IMR-90 (cell line): ENCODE results near the gene NRCAM. TPM values are rescaled to one million over a fixed set of nuclear protein-coding genes. Genes with fewer than 3 reads are reported as not detected.

ENCODE experiments used
- ATAC-seq: fragments of 200-7000 bp; cut with Tn5 transposase; 2 replicates; pipeline ENCODE4 v1.9.1; 2020; ENCODE audit warnings: low read depth, mild to moderate bottlenecking, moderate library complexity
- BruUV-seq: library from RNA; stranded (reverse); fragments of 400-500 nt; replicated peaks from 2 replicates; lab custom pipeline; 2021; lab: Mats Ljungman, UMichigan
- CTCF ChIA-PET: fragments of 300-600 bp; formaldehyde crosslinking; extraction: SDS; loops from one replicate; lab custom pipeline; 2021; ENCODE audit warnings: antibody characterized with exemption; lab: Yijun Ruan, JAX
- POLR2A ChIA-PET: fragments of 300-600 bp; sonication (Branson Sonifier 250); formaldehyde crosslinking; loops from one replicate; lab custom pipeline; 2022; ENCODE audit warnings: antibody characterized with exemption; ENCODE audit not compliant: unreplicated experiment; lab: Charles Lee
- DNase-seq: peaks from one replicate; pipeline ENCODE4 v3.0.0; 2013
- H2AFZ ChIP-seq: replicated peaks from 2 replicates; pipeline ENCODE3; 2013; ENCODE audit warnings: low read length, mild to moderate bottlenecking; ENCODE audit not compliant: poor library complexity
- H2AK5ac ChIP-seq: 2 replicates; pipeline ENCODE4 v1.6.1; 2013; ENCODE audit warnings: low read depth, low read length, inconsistent platforms
- H2AK9ac ChIP-seq: replicated peaks from 2 replicates; pipeline ENCODE3; 2013; ENCODE audit warnings: mild to moderate bottlenecking, low read depth, low read length, moderate library complexity; ENCODE audit not compliant: poor library complexity
- H2BK120ac ChIP-seq: 2 replicates; pipeline ENCODE4 v1.6.1; 2013; ENCODE audit warnings: low read depth, low read length, inconsistent platforms
- H2BK15ac ChIP-seq: 3 replicates; pipeline ENCODE4 v1.6.1; 2013; ENCODE audit warnings: low read depth, low read length, inconsistent platforms
- H2BK20ac ChIP-seq: 2 replicates; pipeline ENCODE4 v1.6.1; 2013; ENCODE audit warnings: low read depth, mild to moderate bottlenecking, inconsistent platforms, low read length, moderate library complexity
- H2BK5ac ChIP-seq: 2 replicates; pipeline ENCODE4 v1.6.1; 2013; ENCODE audit warnings: mild to moderate bottlenecking, low read depth, low read length, inconsistent platforms; ENCODE audit not compliant: poor library complexity, severe bottlenecking
- H3K14ac ChIP-seq: replicated peaks from 2 replicates; pipeline ENCODE4 v1.6.1; 2013; ENCODE audit warnings: low read depth, low read length, inconsistent platforms
- H3K18ac ChIP-seq: 2 replicates; pipeline ENCODE4 v1.6.1; 2013; ENCODE audit warnings: low read depth, low read length, control low read depth
- H3K23ac ChIP-seq: 2 replicates; pipeline ENCODE4 v1.6.1; 2013; ENCODE audit warnings: low read depth, low read length, inconsistent platforms
- H3K27ac ChIP-seq: 2 replicates; pipeline ENCODE4 v1.5.1; 2013; ENCODE audit warnings: mild to moderate bottlenecking, control low read depth, low read length; ENCODE audit not compliant: insufficient read depth
- H3K27me3 ChIP-seq: 2 replicates; pipeline ENCODE4 v1.6.1; 2013; ENCODE audit warnings: low read length; ENCODE audit not compliant: control insufficient read depth, insufficient read depth
- H3K36me3 ChIP-seq: 2 replicates; pipeline ENCODE4 v1.6.1; 2013; ENCODE audit warnings: low read length, mixed read lengths; ENCODE audit not compliant: control insufficient read depth, insufficient read depth
- H3K4ac ChIP-seq: 2 replicates; pipeline ENCODE4 v1.6.1; 2013; ENCODE audit warnings: low read depth, low read length, inconsistent platforms
- H3K4me1 ChIP-seq: 2 replicates; pipeline ENCODE4 v1.6.1; 2013; ENCODE audit warnings: low read length, mixed read lengths; ENCODE audit not compliant: control insufficient read depth, insufficient read depth
- H3K4me2 ChIP-seq: 2 replicates; pipeline ENCODE4 v1.6.1; 2013; ENCODE audit warnings: low read depth, mild to moderate bottlenecking, control low read depth, low read length, moderate library complexity
- H3K4me3 ChIP-seq: 2 replicates; pipeline ENCODE4 v1.5.1; 2013; ENCODE audit warnings: low read depth, mild to moderate bottlenecking, control low read depth, low read length, moderate library complexity; ENCODE audit not compliant: insufficient read depth
- H3K56ac ChIP-seq: 2 replicates; pipeline ENCODE4 v1.6.1; 2013; ENCODE audit warnings: low read length, inconsistent platforms; ENCODE audit not compliant: insufficient read depth; ENCODE audit errors: extremely low read depth
- H3K79me1 ChIP-seq, 2 experiments: 2 replicates each; pipeline ENCODE4 v1.6.1; 2013; ENCODE audit warnings: low read length in 2 of 2, inconsistent platforms in 1 of 2, low read depth in 1 of 2
- H3K9ac ChIP-seq: 2 replicates; pipeline ENCODE4 v1.6.1; 2013; ENCODE audit warnings: low read depth, low read length, control low read depth
- H3K9me1 ChIP-seq: 2 replicates; pipeline ENCODE4 v1.6.1; 2013; ENCODE audit warnings: low read length, inconsistent platforms; ENCODE audit not compliant: insufficient read depth
- H3K9me3 ChIP-seq: 2 replicates; pipeline ENCODE4 v1.6.1; 2013; ENCODE audit warnings: low read length; ENCODE audit not compliant: control insufficient read depth, insufficient read depth
- H4K20me1 ChIP-seq: 2 replicates; pipeline ENCODE4 v1.6.1; 2013; ENCODE audit warnings: low read length, inconsistent platforms; ENCODE audit not compliant: insufficient read depth
- H4K5ac ChIP-seq: 2 replicates; pipeline ENCODE4 v1.6.1; 2013; ENCODE audit warnings: mild to moderate bottlenecking, low read depth, low read length, control low read depth
- H4K8ac ChIP-seq, 2 experiments: 2 replicates each; pipeline ENCODE4 v1.6.1; 2013; ENCODE audit warnings: low read depth in 2 of 2, low read length in 2 of 2, control low read depth in 1 of 2, inconsistent platforms in 1 of 2
- H4K91ac ChIP-seq: 2 replicates; pipeline ENCODE4 v1.6.1; 2013; ENCODE audit warnings: low read depth, low read length, inconsistent platforms; ENCODE audit not compliant: insufficient read depth
- MAFK ChIP-seq: IDR thresholded peaks from 2 replicates; pipeline ENCODE4 v1.6.1; 2012; ENCODE audit warnings: low read depth, low read length, improper control_type of control experiment
- MAZ ChIP-seq: IDR thresholded peaks from 2 replicates; pipeline ENCODE4 v1.6.1; 2012; ENCODE audit warnings: low read depth, mild to moderate bottlenecking, low read length, improper control_type of control experiment, moderate library complexity, borderline replicate concordance
- RFX5 ChIP-seq: IDR thresholded peaks from 2 replicates; pipeline ENCODE4 v1.8.0; 2012; ENCODE audit warnings: low read depth, mild to moderate bottlenecking, low read length, moderate library complexity
- WGBS, 2 experiments: methylation state at CpG; one replicate each; pipeline versions ENCODE4 v1.1.5 to v1.1.7; 2013; ENCODE audit warnings: missing lambda C conversion rate in 2 of 2; ENCODE audit not compliant: insufficient read length in 1 of 2; ENCODE audit errors: extremely low coverage in 2 of 2; 5-methylcytosine and 5-hydroxymethylcytosine counted together
- dilution Hi-C: fragments of 300-500 bp; cut with HindIII; formaldehyde crosslinking; loops from one replicate; pipeline ENCODE4 v1.14.3; 2018; ENCODE audit warnings: low sequenced_read_pairs; ENCODE audit not compliant: unreplicated experiment
- in situ Hi-C: fragments of 300-500 bp; cut with MboI; formaldehyde crosslinking; loops from 3 replicates; pipeline ENCODE4 v1.14.3; 2019; ENCODE audit warnings: low sequenced_read_pairs, inconsistent platforms, mixed read lengths
- intact Hi-C: fragments of 100-400 bp; cut with micrococcal nuclease; formaldehyde crosslinking; loops from 2 replicates; pipeline ENCODE4 v1.10.0; 2022
- polyA plus RNA-seq, 3 experiments: library from polyadenylated mRNA; depleted of rRNA; stranded (reverse); fragments of >200 nt; gene quantifications; 2 replicates each; pipeline ENCODE4 v1.2.3, GENCODE V29; 2012; ENCODE audit warnings: low replicate concordance in 1 of 3
- total RNA-seq: library from RNA; depleted of rRNA; stranded (reverse); fragments of >200 nt; gene quantifications from 2 replicates; pipeline ENCODE4 v1.2.3, GENCODE V29; 2012

Gene NRCAM
- total and polyA plus RNA-seq, 2 of the 4 experiments (the other 2 are of a cell fraction): 0.46 to 1.1 TPM

- H4K8ac ChIP-seq: no peak overlapping the region
- WGBS, 2 experiments: no CpG with 5 or more reads among the region's 2 CpGs
- H3K9me3 ChIP-seq: no peaks in the 10 kb centered on the region
- no peak overlapping the region for H2BK15ac ChIP-seq
- H3K79me1 ChIP-seq: no peaks in the 10 kb centered on the region
- H3K18ac ChIP-seq: no peak overlapping the region
- H2BK5ac ChIP-seq: no peak overlapping the region
- H3K4me1 ChIP-seq: no peaks in the 10 kb centered on the region
- POLR2A ChIA-PET: no interaction called here
- DNase-seq: no peak
- H3K14ac ChIP-seq: no peak overlapping the region
- H2AFZ ChIP-seq: no peak overlapping the region
- no peak overlapping the region for H4K5ac ChIP-seq
- no peaks in the 10 kb centered on the region for H3K9me1 ChIP-seq
- H3K27me3 ChIP-seq: no peaks in the 10 kb centered on the region
- H2BK120ac ChIP-seq: no peak overlapping the region
- no peak overlapping the region for H2AK9ac ChIP-seq
- TF ChIP-seq RFX5 (no peak), MAFK (no peak), MAZ (no peak)
- no peak overlapping the region for H2AK5ac ChIP-seq
- no peak overlapping the region for H4K91ac ChIP-seq
- H3K4me3 ChIP-seq: no peak overlapping the region
- H2BK20ac ChIP-seq: no peak overlapping the region
- H3K4me2 ChIP-seq: no peak overlapping the region
- no peak overlapping the region for H3K4ac ChIP-seq
- no peak overlapping the region for H3K27ac ChIP-seq
- in situ Hi-C loops (no loop called here), dilution Hi-C loops (no loop called here), intact Hi-C loops (no loop called here)
- no TSS peak for BruUV-seq
- CTCF ChIA-PET: no interaction called here
- no peak for ATAC-seq
- H3K23ac ChIP-seq: no peak overlapping the region
- H4K20me1 ChIP-seq: no peaks in the 10 kb centered on the region
- H3K9ac ChIP-seq: no peak overlapping the region
- H3K56ac ChIP-seq: no peak overlapping the region
- no peaks in the 10 kb centered on the region for H3K36me3 ChIP-seq
Measured at GRCh38 chr7:108385834-108386422, 70.3 kb downstream of the NRCAM start.
